Esophagus squamous epithelium (tissue), 4 donors: ENCODE results near the gene ADAD1.

Source experiments
- POLR2A ChIP-seq, 4 donors: fragments of 450-650 bp; IDR thresholded peaks; one replicate each; pipeline ENCODE4 v1.6.1; 2017; ENCODE audit warnings: antibody characterized with exemption in 4 of 4, mild to moderate bottlenecking in 4 of 4, moderate library complexity in 3 of 4
- TF ChIP-seq, protein P1 (sequence below), 6 experiments: fragments of 450-650 bp in 4 of 6; fragments of 200-600 bp in 2 of 6; sonication (generic) in 2 of 6; IDR thresholded peaks; one replicate each; pipeline ENCODE4 v1.5.1; 2016 to 2019; ENCODE audit warnings: antibody characterized with exemption in 6 of 6, mild to moderate bottlenecking in 4 of 6, moderate library complexity in 4 of 6

DNA sequence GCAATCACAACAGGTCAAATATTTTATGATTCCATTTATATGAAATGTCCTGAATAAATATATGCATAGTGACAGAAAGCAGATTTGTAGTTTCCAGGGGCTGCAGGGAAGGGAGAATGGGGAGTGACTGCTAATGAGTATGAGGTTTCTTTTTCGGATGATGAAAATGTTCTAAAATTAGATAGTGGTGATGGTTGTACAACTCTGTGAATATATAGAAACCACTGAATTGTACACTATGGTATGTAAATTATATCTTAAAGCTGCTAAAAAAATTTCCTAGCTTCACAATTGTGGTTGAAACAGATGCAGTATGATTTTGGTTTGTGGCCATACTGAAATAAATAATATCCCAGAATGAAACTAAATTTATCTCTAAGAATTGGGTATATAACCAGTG, 90.6 kb downstream of the ADAD1 start:
- TF ChIP-seq, protein P1, sequence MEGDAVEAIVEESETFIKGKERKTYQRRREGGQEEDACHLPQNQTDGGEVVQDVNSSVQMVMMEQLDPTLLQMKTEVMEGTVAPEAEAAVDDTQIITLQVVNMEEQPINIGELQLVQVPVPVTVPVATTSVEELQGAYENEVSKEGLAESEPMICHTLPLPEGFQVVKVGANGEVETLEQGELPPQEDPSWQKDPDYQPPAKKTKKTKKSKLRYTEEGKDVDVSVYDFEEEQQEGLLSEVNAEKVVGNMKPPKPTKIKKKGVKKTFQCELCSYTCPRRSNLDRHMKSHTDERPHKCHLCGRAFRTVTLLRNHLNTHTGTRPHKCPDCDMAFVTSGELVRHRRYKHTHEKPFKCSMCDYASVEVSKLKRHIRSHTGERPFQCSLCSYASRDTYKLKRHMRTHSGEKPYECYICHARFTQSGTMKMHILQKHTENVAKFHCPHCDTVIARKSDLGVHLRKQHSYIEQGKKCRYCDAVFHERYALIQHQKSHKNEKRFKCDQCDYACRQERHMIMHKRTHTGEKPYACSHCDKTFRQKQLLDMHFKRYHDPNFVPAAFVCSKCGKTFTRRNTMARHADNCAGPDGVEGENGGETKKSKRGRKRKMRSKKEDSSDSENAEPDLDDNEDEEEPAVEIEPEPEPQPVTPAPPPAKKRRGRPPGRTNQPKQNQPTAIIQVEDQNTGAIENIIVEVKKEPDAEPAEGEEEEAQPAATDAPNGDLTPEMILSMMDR (IDR thresholded peaks at IDR 0.05): no peak
- TF ChIP-seq POLR2A (IDR thresholded peaks at IDR 0.05): no peak
